Measurements from ENCODE around the gene EIF1.

EIF1 gene

DNA sequence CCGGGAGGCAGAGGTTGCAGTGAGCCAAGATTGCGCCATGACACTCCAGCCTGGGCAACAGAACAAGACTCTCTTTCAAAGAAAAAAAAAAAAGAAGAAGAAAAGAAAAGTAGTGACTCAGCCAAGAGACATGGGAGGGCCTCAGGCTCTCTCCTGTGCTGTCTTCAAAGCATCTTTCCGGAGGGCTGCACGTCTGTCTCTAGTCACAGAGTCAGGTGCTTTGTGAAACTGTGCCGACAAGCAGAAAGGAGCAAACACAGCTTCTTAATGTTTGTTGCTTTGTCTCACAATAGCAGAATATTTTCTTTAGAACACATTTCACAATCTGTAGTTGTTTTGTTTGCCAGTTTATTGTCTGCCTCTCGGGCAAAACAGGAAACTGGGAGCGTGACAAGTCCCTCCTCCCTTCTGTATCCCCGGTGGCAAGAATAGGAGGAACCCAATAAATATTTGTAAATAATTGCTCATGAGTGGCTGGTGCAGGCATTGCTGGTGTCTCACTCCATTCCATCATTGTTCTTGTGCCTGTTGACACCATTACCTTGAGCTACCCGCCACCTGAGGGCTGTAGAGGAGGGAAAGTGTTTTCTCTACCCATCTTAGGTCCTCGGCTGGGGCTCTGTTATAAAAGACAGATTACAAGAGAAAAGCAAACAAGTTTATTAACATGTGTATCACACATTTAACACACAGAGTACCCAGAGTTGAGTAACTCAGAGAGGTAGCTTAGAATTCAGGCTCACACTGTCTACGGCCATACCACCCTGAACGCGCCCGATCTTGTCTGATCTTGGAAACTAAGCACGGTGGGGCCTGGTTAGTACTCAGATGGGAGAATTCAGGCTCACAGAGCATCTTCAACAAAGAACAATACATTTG, 29.0 kb downstream of the EIF1 start:
- TF ChIP-seq YY1 (IDR thresholded peaks at IDR 0.05; ENCODE audit: low read depth) (no peak), TAF1 (IDR thresholded peaks at IDR 0.05; ENCODE audit: low read depth) (no peak), CREB1 (IDR thresholded peaks at IDR 0.05; ENCODE audit: low read depth) (no peak), EP300 (IDR thresholded peaks at IDR 0.05; ENCODE audit: borderline replicate concordance) (no peak), FOXM1 (IDR thresholded peaks at IDR 0.05; ENCODE audit: borderline replicate concordance, low read depth) (no peak)
- TF ChIP-seq, protein P1, sequence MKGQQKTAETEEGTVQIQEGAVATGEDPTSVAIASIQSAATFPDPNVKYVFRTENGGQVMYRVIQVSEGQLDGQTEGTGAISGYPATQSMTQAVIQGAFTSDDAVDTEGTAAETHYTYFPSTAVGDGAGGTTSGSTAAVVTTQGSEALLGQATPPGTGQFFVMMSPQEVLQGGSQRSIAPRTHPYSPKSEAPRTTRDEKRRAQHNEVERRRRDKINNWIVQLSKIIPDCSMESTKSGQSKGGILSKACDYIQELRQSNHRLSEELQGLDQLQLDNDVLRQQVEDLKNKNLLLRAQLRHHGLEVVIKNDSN (IDR thresholded peaks at IDR 0.05), result no peak

- TF ChIP-seq, protein P1 (IDR thresholded peaks at IDR 0.05), result no peak
- no peak for TF ChIP-seq RAD21 (IDR thresholded peaks at IDR 0.05; ENCODE audit: low read depth)
- TF ChIP-seq NFIC (IDR thresholded peaks at IDR 0.05), result no peak
- no peak for TF ChIP-seq YY1 (IDR thresholded peaks at IDR 0.05; ENCODE audit: low read depth)
- TF ChIP-seq TAF1 (IDR thresholded peaks at IDR 0.05; ENCODE audit: low read depth), result no peak
- TF ChIP-seq CEBPB (IDR thresholded peaks at IDR 0.05), result no peak
Observed at GRCh38 chr17:41718287-41718645, 29.6 kb downstream of the EIF1 start.

- TF ChIP-seq EGR1 (IDR thresholded peaks at IDR 0.05), result no peak
- no peak for TF ChIP-seq FOXM1 (IDR thresholded peaks at IDR 0.05; ENCODE audit: borderline replicate concordance, low read depth)
- no peak for TF ChIP-seq EP300 (IDR thresholded peaks at IDR 0.05; ENCODE audit: borderline replicate concordance)
- TF ChIP-seq ZBTB7A (IDR thresholded peaks at IDR 0.05; ENCODE audit: low read depth), result no peak
- TF ChIP-seq CEBPB (IDR thresholded peaks at IDR 0.05), result no peak
- no peak for TF ChIP-seq YY1 (IDR thresholded peaks at IDR 0.05; ENCODE audit: low read depth)
- TF ChIP-seq RAD21 (IDR thresholded peaks at IDR 0.05; ENCODE audit: low read depth), result no peak
- TF ChIP-seq, protein P1 (IDR thresholded peaks at IDR 0.05), result no peak
- TF ChIP-seq CREB1 (IDR thresholded peaks at IDR 0.05; ENCODE audit: low read depth), result no peak
- no peak for TF ChIP-seq NFIC (IDR thresholded peaks at IDR 0.05)
- no peak for TF ChIP-seq TAF1 (IDR thresholded peaks at IDR 0.05; ENCODE audit: low read depth)
- no peak for TF ChIP-seq TCF12 (IDR thresholded peaks at IDR 0.05; ENCODE audit: low read depth)
- TF ChIP-seq TEAD4 (IDR thresholded peaks at IDR 0.05), result no peak
- TF ChIP-seq, protein P2, sequence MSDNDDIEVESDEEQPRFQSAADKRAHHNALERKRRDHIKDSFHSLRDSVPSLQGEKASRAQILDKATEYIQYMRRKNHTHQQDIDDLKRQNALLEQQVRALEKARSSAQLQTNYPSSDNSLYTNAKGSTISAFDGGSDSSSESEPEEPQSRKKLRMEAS (IDR thresholded peaks at IDR 0.05), result no peak
- TF ChIP-seq, protein P3, sequence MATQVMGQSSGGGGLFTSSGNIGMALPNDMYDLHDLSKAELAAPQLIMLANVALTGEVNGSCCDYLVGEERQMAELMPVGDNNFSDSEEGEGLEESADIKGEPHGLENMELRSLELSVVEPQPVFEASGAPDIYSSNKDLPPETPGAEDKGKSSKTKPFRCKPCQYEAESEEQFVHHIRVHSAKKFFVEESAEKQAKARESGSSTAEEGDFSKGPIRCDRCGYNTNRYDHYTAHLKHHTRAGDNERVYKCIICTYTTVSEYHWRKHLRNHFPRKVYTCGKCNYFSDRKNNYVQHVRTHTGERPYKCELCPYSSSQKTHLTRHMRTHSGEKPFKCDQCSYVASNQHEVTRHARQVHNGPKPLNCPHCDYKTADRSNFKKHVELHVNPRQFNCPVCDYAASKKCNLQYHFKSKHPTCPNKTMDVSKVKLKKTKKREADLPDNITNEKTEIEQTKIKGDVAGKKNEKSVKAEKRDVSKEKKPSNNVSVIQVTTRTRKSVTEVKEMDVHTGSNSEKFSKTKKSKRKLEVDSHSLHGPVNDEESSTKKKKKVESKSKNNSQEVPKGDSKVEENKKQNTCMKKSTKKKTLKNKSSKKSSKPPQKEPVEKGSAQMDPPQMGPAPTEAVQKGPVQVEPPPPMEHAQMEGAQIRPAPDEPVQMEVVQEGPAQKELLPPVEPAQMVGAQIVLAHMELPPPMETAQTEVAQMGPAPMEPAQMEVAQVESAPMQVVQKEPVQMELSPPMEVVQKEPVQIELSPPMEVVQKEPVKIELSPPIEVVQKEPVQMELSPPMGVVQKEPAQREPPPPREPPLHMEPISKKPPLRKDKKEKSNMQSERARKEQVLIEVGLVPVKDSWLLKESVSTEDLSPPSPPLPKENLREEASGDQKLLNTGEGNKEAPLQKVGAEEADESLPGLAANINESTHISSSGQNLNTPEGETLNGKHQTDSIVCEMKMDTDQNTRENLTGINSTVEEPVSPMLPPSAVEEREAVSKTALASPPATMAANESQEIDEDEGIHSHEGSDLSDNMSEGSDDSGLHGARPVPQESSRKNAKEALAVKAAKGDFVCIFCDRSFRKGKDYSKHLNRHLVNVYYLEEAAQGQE (IDR thresholded peaks at IDR 0.05; ENCODE audit: low read depth), result no peak
Observed at GRCh38 chr17:41722231-41722630, 33.5 kb downstream of the EIF1 start.

- TF ChIP-seq EP300 (IDR thresholded peaks at IDR 0.05; ENCODE audit: borderline replicate concordance) (no peak), ZBTB7A (IDR thresholded peaks at IDR 0.05; ENCODE audit: low read depth) (no peak), RAD21 (IDR thresholded peaks at IDR 0.05; ENCODE audit: low read depth) (no peak), YY1 (IDR thresholded peaks at IDR 0.05; ENCODE audit: low read depth) (no peak), EGR1 (IDR thresholded peaks at IDR 0.05) (no peak), CEBPB (IDR thresholded peaks at IDR 0.05) (no peak), TCF12 (IDR thresholded peaks at IDR 0.05; ENCODE audit: low read depth) (no peak), NFIC (IDR thresholded peaks at IDR 0.05) (no peak), TEAD4 (IDR thresholded peaks at IDR 0.05) (no peak), CREB1 (IDR thresholded peaks at IDR 0.05; ENCODE audit: low read depth) (no peak), FOXM1 (IDR thresholded peaks at IDR 0.05; ENCODE audit: borderline replicate concordance, low read depth) (no peak), TAF1 (IDR thresholded peaks at IDR 0.05; ENCODE audit: low read depth) (no peak)
- TF ChIP-seq, protein P2 (IDR thresholded peaks at IDR 0.05), result no peak
- TF ChIP-seq, protein P1 (IDR thresholded peaks at IDR 0.05), result no peak
- TF ChIP-seq, protein P3 (IDR thresholded peaks at IDR 0.05; ENCODE audit: low read depth), result no peak
Observed at GRCh38 chr17:41723801-41724475, 35.3 kb downstream of the EIF1 start.

Data from Ishikawa (cell line).